IMR-90 (cell line): ENCODE results near the gene GPRC5C. TPM values are rescaled to one million over a fixed set of nuclear protein-coding genes. Genes with fewer than 3 reads are reported as not detected.

ENCODE experiments used
- ATAC-seq: fragments of 200-7000 bp; cut with Tn5 transposase; 2 replicates; pipeline ENCODE4 v1.9.1; 2020; ENCODE audit warnings: low read depth, mild to moderate bottlenecking, moderate library complexity
- BruUV-seq: library from RNA; stranded (reverse); fragments of 400-500 nt; replicated peaks from 2 replicates; lab custom pipeline; 2021; lab: Mats Ljungman, UMichigan
- CTCF ChIA-PET: fragments of 300-600 bp; formaldehyde crosslinking; extraction: SDS; loops from one replicate; lab custom pipeline; 2021; ENCODE audit warnings: antibody characterized with exemption; lab: Yijun Ruan, JAX
- POLR2A ChIA-PET: fragments of 300-600 bp; sonication (Branson Sonifier 250); formaldehyde crosslinking; loops from one replicate; lab custom pipeline; 2022; ENCODE audit warnings: antibody characterized with exemption; ENCODE audit not compliant: unreplicated experiment; lab: Charles Lee
- DNase-seq: peaks from one replicate; pipeline ENCODE4 v3.0.0; 2013
- H2AFZ ChIP-seq: replicated peaks from 2 replicates; pipeline ENCODE3; 2013; ENCODE audit warnings: low read length, mild to moderate bottlenecking; ENCODE audit not compliant: poor library complexity
- H2AK5ac ChIP-seq: 2 replicates; pipeline ENCODE4 v1.6.1; 2013; ENCODE audit warnings: low read depth, low read length, inconsistent platforms
- H2AK9ac ChIP-seq: replicated peaks from 2 replicates; pipeline ENCODE3; 2013; ENCODE audit warnings: mild to moderate bottlenecking, low read depth, low read length, moderate library complexity; ENCODE audit not compliant: poor library complexity
- H2BK120ac ChIP-seq: 2 replicates; pipeline ENCODE4 v1.6.1; 2013; ENCODE audit warnings: low read depth, low read length, inconsistent platforms
- H2BK15ac ChIP-seq: 3 replicates; pipeline ENCODE4 v1.6.1; 2013; ENCODE audit warnings: low read depth, low read length, inconsistent platforms
- H2BK20ac ChIP-seq: 2 replicates; pipeline ENCODE4 v1.6.1; 2013; ENCODE audit warnings: low read depth, mild to moderate bottlenecking, inconsistent platforms, low read length, moderate library complexity
- H2BK5ac ChIP-seq: 2 replicates; pipeline ENCODE4 v1.6.1; 2013; ENCODE audit warnings: mild to moderate bottlenecking, low read depth, low read length, inconsistent platforms; ENCODE audit not compliant: poor library complexity, severe bottlenecking
- H3K14ac ChIP-seq: replicated peaks from 2 replicates; pipeline ENCODE4 v1.6.1; 2013; ENCODE audit warnings: low read depth, low read length, inconsistent platforms
- H3K18ac ChIP-seq: 2 replicates; pipeline ENCODE4 v1.6.1; 2013; ENCODE audit warnings: low read depth, low read length, control low read depth
- H3K23ac ChIP-seq: 2 replicates; pipeline ENCODE4 v1.6.1; 2013; ENCODE audit warnings: low read depth, low read length, inconsistent platforms
- H3K27ac ChIP-seq: 2 replicates; pipeline ENCODE4 v1.5.1; 2013; ENCODE audit warnings: mild to moderate bottlenecking, control low read depth, low read length; ENCODE audit not compliant: insufficient read depth
- H3K27me3 ChIP-seq: 2 replicates; pipeline ENCODE4 v1.6.1; 2013; ENCODE audit warnings: low read length; ENCODE audit not compliant: control insufficient read depth, insufficient read depth
- H3K36me3 ChIP-seq: 2 replicates; pipeline ENCODE4 v1.6.1; 2013; ENCODE audit warnings: low read length, mixed read lengths; ENCODE audit not compliant: control insufficient read depth, insufficient read depth
- H3K4ac ChIP-seq: 2 replicates; pipeline ENCODE4 v1.6.1; 2013; ENCODE audit warnings: low read depth, low read length, inconsistent platforms
- H3K4me1 ChIP-seq: 2 replicates; pipeline ENCODE4 v1.6.1; 2013; ENCODE audit warnings: low read length, mixed read lengths; ENCODE audit not compliant: control insufficient read depth, insufficient read depth
- H3K4me2 ChIP-seq: 2 replicates; pipeline ENCODE4 v1.6.1; 2013; ENCODE audit warnings: low read depth, mild to moderate bottlenecking, control low read depth, low read length, moderate library complexity
- H3K4me3 ChIP-seq: 2 replicates; pipeline ENCODE4 v1.5.1; 2013; ENCODE audit warnings: low read depth, mild to moderate bottlenecking, control low read depth, low read length, moderate library complexity; ENCODE audit not compliant: insufficient read depth
- H3K56ac ChIP-seq: 2 replicates; pipeline ENCODE4 v1.6.1; 2013; ENCODE audit warnings: low read length, inconsistent platforms; ENCODE audit not compliant: insufficient read depth; ENCODE audit errors: extremely low read depth
- H3K79me1 ChIP-seq, 2 experiments: 2 replicates each; pipeline ENCODE4 v1.6.1; 2013; ENCODE audit warnings: low read length in 2 of 2, inconsistent platforms in 1 of 2, low read depth in 1 of 2
- H3K9ac ChIP-seq: 2 replicates; pipeline ENCODE4 v1.6.1; 2013; ENCODE audit warnings: low read depth, low read length, control low read depth
- H3K9me1 ChIP-seq: 2 replicates; pipeline ENCODE4 v1.6.1; 2013; ENCODE audit warnings: low read length, inconsistent platforms; ENCODE audit not compliant: insufficient read depth
- H3K9me3 ChIP-seq: 2 replicates; pipeline ENCODE4 v1.6.1; 2013; ENCODE audit warnings: low read length; ENCODE audit not compliant: control insufficient read depth, insufficient read depth
- H4K20me1 ChIP-seq: 2 replicates; pipeline ENCODE4 v1.6.1; 2013; ENCODE audit warnings: low read length, inconsistent platforms; ENCODE audit not compliant: insufficient read depth
- H4K5ac ChIP-seq: 2 replicates; pipeline ENCODE4 v1.6.1; 2013; ENCODE audit warnings: mild to moderate bottlenecking, low read depth, low read length, control low read depth
- H4K8ac ChIP-seq, 2 experiments: 2 replicates each; pipeline ENCODE4 v1.6.1; 2013; ENCODE audit warnings: low read depth in 2 of 2, low read length in 2 of 2, control low read depth in 1 of 2, inconsistent platforms in 1 of 2
- H4K91ac ChIP-seq: 2 replicates; pipeline ENCODE4 v1.6.1; 2013; ENCODE audit warnings: low read depth, low read length, inconsistent platforms; ENCODE audit not compliant: insufficient read depth
- BHLHE40 ChIP-seq: fragments of 150-350 bp; IDR thresholded peaks from 2 replicates; pipeline ENCODE4 v1.6.1; 2016; ENCODE audit warnings: mild to moderate bottlenecking, low read depth, low read length
- CHD1 ChIP-seq: IDR thresholded peaks from 2 replicates; pipeline ENCODE4 v1.6.1; 2012; ENCODE audit warnings: low read depth, low read length, improper control_type of control experiment
- ELK1 ChIP-seq: fragments of 150-350 bp; IDR thresholded peaks from 2 replicates; pipeline ENCODE4 v1.6.1; 2016; ENCODE audit warnings: low read depth, mild to moderate bottlenecking, low read length, moderate library complexity, borderline replicate concordance
- FOS ChIP-seq: fragments of 150-350 bp; IDR thresholded peaks from 2 replicates; pipeline ENCODE4 v1.6.1; 2016; ENCODE audit warnings: low read depth, low read length
- MAZ ChIP-seq: IDR thresholded peaks from 2 replicates; pipeline ENCODE4 v1.6.1; 2012; ENCODE audit warnings: low read depth, mild to moderate bottlenecking, low read length, improper control_type of control experiment, moderate library complexity, borderline replicate concordance
- RAD21 ChIP-seq: IDR thresholded peaks from 2 replicates; pipeline ENCODE4 v1.6.1; 2012; ENCODE audit warnings: low read length, improper control_type of control experiment
- RCOR1 ChIP-seq: IDR thresholded peaks from 2 replicates; pipeline ENCODE4 v1.6.1; 2012; ENCODE audit warnings: mild to moderate bottlenecking, low read length, improper control_type of control experiment; ENCODE audit not compliant: insufficient replicate concordance
- SMC3 ChIP-seq: fragments of 150-350 bp; IDR thresholded peaks from 2 replicates; pipeline ENCODE4 v1.6.1; 2016; ENCODE audit warnings: low read depth, mild to moderate bottlenecking, antibody characterized with exemption, low read length, moderate library complexity
- USF2 ChIP-seq: fragments of 150-350 bp; IDR thresholded peaks from 2 replicates; pipeline ENCODE4 v1.6.1; 2017; ENCODE audit warnings: mild to moderate bottlenecking, antibody characterized with exemption, low read length, low read depth
- WGBS, 2 experiments: methylation state at CpG; one replicate each; pipeline versions ENCODE4 v1.1.5 to v1.1.7; 2013; ENCODE audit warnings: missing lambda C conversion rate in 2 of 2; ENCODE audit not compliant: insufficient read length in 1 of 2; ENCODE audit errors: extremely low coverage in 2 of 2; 5-methylcytosine and 5-hydroxymethylcytosine counted together
- dilution Hi-C: fragments of 300-500 bp; cut with HindIII; formaldehyde crosslinking; loops from one replicate; pipeline ENCODE4 v1.14.3; 2018; ENCODE audit warnings: low sequenced_read_pairs; ENCODE audit not compliant: unreplicated experiment
- in situ Hi-C: fragments of 300-500 bp; cut with MboI; formaldehyde crosslinking; loops from 3 replicates; pipeline ENCODE4 v1.14.3; 2019; ENCODE audit warnings: low sequenced_read_pairs, inconsistent platforms, mixed read lengths
- intact Hi-C: fragments of 100-400 bp; cut with micrococcal nuclease; formaldehyde crosslinking; loops from 2 replicates; pipeline ENCODE4 v1.10.0; 2022
- polyA plus RNA-seq, 3 experiments: library from polyadenylated mRNA; depleted of rRNA; stranded (reverse); fragments of >200 nt; gene quantifications; 2 replicates each; pipeline ENCODE4 v1.2.3, GENCODE V29; 2012; ENCODE audit warnings: low replicate concordance in 1 of 3
- total RNA-seq: library from RNA; depleted of rRNA; stranded (reverse); fragments of >200 nt; gene quantifications from 2 replicates; pipeline ENCODE4 v1.2.3, GENCODE V29; 2012

Gene GPRC5C
- total and polyA plus RNA-seq, 2 of the 4 experiments (the other 2 are of a cell fraction): not detected

- CTCF ChIA-PET: no interaction called here
- WGBS, 2 experiments: no CpG with 5 or more reads among the region's 6 CpGs
- in situ Hi-C loops: no loop called here
- intact Hi-C loops: no loop called here
- DNase-seq (no peak), ATAC-seq (no peak)
- dilution Hi-C loops: no loop called here
- no peak overlapping the region for H2AFZ ChIP-seq
- H3K27ac ChIP-seq: no peak overlapping the region
- no peak overlapping the region for H2BK20ac ChIP-seq
- H3K9me1 ChIP-seq: no peaks in the 10 kb centered on the region
- H4K5ac ChIP-seq: no peak overlapping the region
- no TSS peak for BruUV-seq
- no peaks in the 10 kb centered on the region for H3K36me3 ChIP-seq
- no peak overlapping the region for H2AK5ac ChIP-seq
- H3K79me1 ChIP-seq: no peaks in the 10 kb centered on the region
- H3K56ac ChIP-seq: no peak overlapping the region
- H3K4ac ChIP-seq: no peak overlapping the region
- H2AK9ac ChIP-seq: no peak overlapping the region
- POLR2A ChIA-PET: no interaction called here
- no peak overlapping the region for H3K18ac ChIP-seq
- H3K4me1 ChIP-seq: no peaks in the 10 kb centered on the region
- H2BK5ac ChIP-seq: no peak overlapping the region
- no peak overlapping the region for H2BK120ac ChIP-seq
- H3K9ac ChIP-seq: no peak overlapping the region
- no peak overlapping the region for H2BK15ac ChIP-seq
- H4K8ac ChIP-seq: no peak overlapping the region
- no peak for TF ChIP-seq FOS
- no peak for TF ChIP-seq ELK1
- TF ChIP-seq RAD21: no peak
- TF ChIP-seq CHD1: no peak
- TF ChIP-seq SMC3: no peak
- TF ChIP-seq RCOR1: no peak
- no peak for TF ChIP-seq MAZ
- no peak for TF ChIP-seq BHLHE40
- no peak for TF ChIP-seq USF2
- H3K4me3 ChIP-seq: no peak overlapping the region
- H3K9me3 ChIP-seq: no peaks in the 10 kb centered on the region
- no peaks in the 10 kb centered on the region; the same call in 1 of the 2 replicates for H3K27me3 ChIP-seq
- no peaks in the 10 kb centered on the region for H4K20me1 ChIP-seq
- no peak overlapping the region for H3K23ac ChIP-seq
- H3K4me2 ChIP-seq: no peak overlapping the region
- no peak overlapping the region for H4K91ac ChIP-seq
- H3K14ac ChIP-seq: no peak overlapping the region
Measured at GRCh38 chr17:74451557-74451956, 19.7 kb downstream of the GPRC5C start.
